HG03457 (cell line): ENCODE results near the gene MAN2B1.
"Not testable (repeated sequence)": the region's sequence is repeated elsewhere in the genome, so short reads cannot be mapped to it uniquely, and the experiment has no call there.

ENCODE experiments used
- ATAC-seq: cut with Tn5 transposase; IDR thresholded peaks from one replicate; pipeline ENCODE4 v1.9.1; 2021; ENCODE audit warnings: moderate number of reproducible peaks; ENCODE audit not compliant: unreplicated experiment

The MAN2B1 gene

GRCh38 chr19:12664406-12665280, 1.9 kb downstream of the MAN2B1 start:
- ATAC-seq, result no peak

- no peak for ATAC-seq
Measured at GRCh38 chr19:12660980-12661379, 5.6 kb downstream of the MAN2B1 start.

- no peak for ATAC-seq
Measured at GRCh38 chr19:12657966-12658365, 8.6 kb downstream of the MAN2B1 start.

- no peak for ATAC-seq
Measured at GRCh38 chr19:12656899-12657571, 9.5 kb downstream of the MAN2B1 start.

GRCh38 chr19:12655546-12655945, 11.0 kb downstream of the MAN2B1 start:
- ATAC-seq, result no peak

- ATAC-seq, result no peak
Measured at GRCh38 chr19:12652219-12652618, 14.3 kb downstream of the MAN2B1 start.

- no peak for ATAC-seq
Measured at GRCh38 chr19:12649941-12650340, 16.6 kb downstream of the MAN2B1 start.

- no peak for ATAC-seq
Measured at GRCh38 chr19:12648088-12648487, 18.5 kb downstream of the MAN2B1 start.

- ATAC-seq, result no peak
Measured at GRCh38 chr19:12647490-12648071, 19.0 kb downstream of the MAN2B1 start.

- ATAC-seq, result no peak
Measured at GRCh38 chr19:12647047-12647446, 19.5 kb downstream of the MAN2B1 start.

GRCh38 chr19:12646551-12646950, 20.0 kb downstream of the MAN2B1 start:
- ATAC-seq, result no peak

- ATAC-seq, result not testable (repeated sequence)
Measured at GRCh38 chr19:12643716-12644115, 22.8 kb downstream of the MAN2B1 start.

- ATAC-seq, result no peak
Measured at GRCh38 chr19:12642506-12642905, 24.0 kb downstream of the MAN2B1 start.

GRCh38 chr19:12641456-12641855, 25.1 kb downstream of the MAN2B1 start:
- ATAC-seq, result no peak

- ATAC-seq, result no peak
Measured at GRCh38 chr19:12639901-12640613, 26.5 kb downstream of the MAN2B1 start.

- no peak for ATAC-seq
Measured at GRCh38 chr19:12638611-12639182, 27.8 kb downstream of the MAN2B1 start.

- no peak for ATAC-seq
Measured at GRCh38 chr19:12636631-12637030, 29.9 kb downstream of the MAN2B1 start.

GRCh38 chr19:12629215-12629614, 37.3 kb downstream of the MAN2B1 start:
- ATAC-seq, result no peak

- ATAC-seq, result no peak
Measured at GRCh38 chr19:12628040-12629022, 38.2 kb downstream of the MAN2B1 start.

- ATAC-seq, result no peak
Measured at GRCh38 chr19:12626958-12627357, 39.6 kb downstream of the MAN2B1 start.
